HepG2 (cell line): Measurements from ENCODE around the gene C13orf42. TPM values are rescaled to one million over a fixed set of nuclear protein-coding genes. Genes with fewer than 3 reads are reported as not detected.
A peak's percentile ranks its signal among the peaks of the same experiment; 100 is the strongest.

Experiments
- ATAC-seq: fragments of 200-7000 bp; cut with Tn5 transposase; 3 replicates; pipeline ENCODE4 v1.9.1; 2020; ENCODE audit warnings: mild to moderate bottlenecking, moderate library complexity
- BruUV-seq: library from RNA; stranded (reverse); fragments of 400-500 nt; replicated peaks from 2 replicates; lab custom pipeline; 2021; lab: Mats Ljungman, UMichigan
- CTCF ChIA-PET: fragments of 300-600 bp; formaldehyde crosslinking; extraction: SDS; loops from one replicate; lab custom pipeline; 2021; ENCODE audit warnings: low total read pairs, inconsistent platforms, low intra/inter-chr PET ratio; lab: Yijun Ruan, JAX
- POLR2A ChIA-PET: fragments of 350-600 bp; sonication (Branson Sonifier 250); formaldehyde crosslinking; loops from one replicate; lab custom pipeline; 2020; ENCODE audit warnings: antibody characterized with exemption, inconsistent platforms; lab: Yijun Ruan, JAX
- DNase-seq: peaks from one replicate; pipeline ENCODE4 v3.0.0-alpha.2; 2015; ENCODE audit warnings: low spot score
- FAIRE-seq: peaks from 3 replicates; lab custom pipeline; 2011; peaks lifted over from hg19 to GRCh38; lab: Jason Lieb, UNC
- H2AFZ ChIP-seq: one replicate; pipeline ENCODE4 v1.6.1; 2011; ENCODE audit warnings: low read length, inconsistent platforms
- H3K27ac ChIP-seq: fragments of 300-600 bp; 3 replicates; pipeline ENCODE4 v1.8.0; 2011; ENCODE audit warnings: mixed run types, mild to moderate bottlenecking, mixed read lengths, low read length, inconsistent platforms; ENCODE audit not compliant: insufficient read depth; ENCODE audit errors: extremely low read length
- H3K27me3 ChIP-seq, 2 experiments: fragments of 200-600 bp in 1 of 2; 2 replicates in 1 of 2; 3 replicates in 1 of 2; pipeline versions ENCODE4 v1.6.0 to v1.8.0; 2011; ENCODE audit warnings: low read length in 2 of 2, mild to moderate bottlenecking in 2 of 2, moderate library complexity in 2 of 2, inconsistent platforms in 1 of 2; ENCODE audit not compliant: insufficient read depth in 2 of 2, control insufficient read depth in 1 of 2
- H3K36me3 ChIP-seq, 2 experiments: fragments of 200-600 bp in 1 of 2; replicated peaks in 1 of 2; 2 replicates in 1 of 2; 3 replicates in 1 of 2; pipeline versions ENCODE4 v1.5.1 to v1.8.0; 2011; ENCODE audit warnings: low read length in 2 of 2, inconsistent platforms in 1 of 2; ENCODE audit not compliant: insufficient read depth in 2 of 2, control insufficient read depth in 1 of 2
- H3K4me1 ChIP-seq: 2 replicates; pipeline ENCODE4 v1.5.1; 2012; ENCODE audit warnings: low read length, inconsistent platforms; ENCODE audit not compliant: insufficient read depth
- H3K4me2 ChIP-seq: 2 replicates; pipeline ENCODE4 v1.6.0; 2011; ENCODE audit warnings: low read depth, low read length, inconsistent platforms
- H3K4me3 ChIP-seq, 3 experiments: fragments of 200-600 bp in 1 of 3; sonication (generic), shearing (Covaris generic) in 1 of 3; replicated peaks in 1 of 3; 2 replicates each; pipeline ENCODE4 v1.5.1; 2011 to 2016; ENCODE audit warnings: low read length in 3 of 3, inconsistent platforms in 2 of 3, low read depth in 2 of 3, mild to moderate bottlenecking in 2 of 3, control low read depth in 1 of 3, mixed read lengths in 1 of 3; ENCODE audit not compliant: insufficient read depth in 1 of 3
- H3K79me2 ChIP-seq: one replicate; pipeline ENCODE4 v1.6.1; 2011; ENCODE audit warnings: low read length, inconsistent platforms; ENCODE audit not compliant: insufficient read depth
- H3K9ac ChIP-seq: 2 replicates; pipeline ENCODE4 v1.6.0; 2011; ENCODE audit warnings: mild to moderate bottlenecking, low read depth, low read length, inconsistent platforms; ENCODE audit not compliant: insufficient read depth
- H3K9me3 ChIP-seq: 2 replicates; pipeline ENCODE4 v1.5.1; 2012; ENCODE audit warnings: mild to moderate bottlenecking, low read length
- H4K20me1 ChIP-seq: 2 replicates; pipeline ENCODE4 v1.6.0; 2011; ENCODE audit warnings: inconsistent platforms, mild to moderate bottlenecking, low read length, moderate library complexity; ENCODE audit not compliant: insufficient read depth
- AKAP8 ChIP-seq: sonication (generic); formaldehyde crosslinking; IDR thresholded peaks from 2 replicates; pipeline ENCODE4 v1.5.1; 2020; ENCODE audit warnings: mild to moderate bottlenecking, missing genetic modification reagents
- CCDC6 ChIP-seq: sonication (generic); formaldehyde crosslinking; IDR thresholded peaks from 2 replicates; pipeline ENCODE4 v1.8.1; 2022; ENCODE audit warnings: mild to moderate bottlenecking, missing genetic modification reagents, moderate library complexity
- HDAC1 ChIP-seq: sonication (generic); formaldehyde crosslinking; IDR thresholded peaks from 2 replicates; pipeline ENCODE4 v1.5.1; 2020; ENCODE audit warnings: mild to moderate bottlenecking, missing genetic modification reagents
- REPIN1 ChIP-seq: sonication (generic); formaldehyde crosslinking; IDR thresholded peaks from 2 replicates; pipeline ENCODE4 v1.8.0; 2022; ENCODE audit warnings: missing genetic modification reagents, low read depth, mild to moderate bottlenecking, borderline replicate concordance
- SMARCE1 ChIP-seq: fragments of 450-650 bp; IDR thresholded peaks from 2 replicates; pipeline ENCODE4 v1.6.1; 2017; ENCODE audit warnings: borderline replicate concordance
- SMC3 ChIP-seq: IDR thresholded peaks from 2 replicates; pipeline ENCODE4 v1.6.1; 2011; ENCODE audit warnings: low read length, improper control_type of control experiment
- STAG1 ChIP-seq: sonication (generic); formaldehyde crosslinking; IDR thresholded peaks from 2 replicates; pipeline ENCODE4 v1.4.0; 2020; ENCODE audit warnings: missing genetic modification reagents
- TEF ChIP-seq: sonication (generic); formaldehyde crosslinking; IDR thresholded peaks from 2 replicates; pipeline ENCODE4 v1.5.0; 2020; ENCODE audit warnings: missing genetic modification reagents
- ZBTB33 ChIP-seq: sonication (generic); formaldehyde crosslinking; IDR thresholded peaks from 2 replicates; pipeline ENCODE4 v1.4.0; 2020; ENCODE audit warnings: missing genetic modification reagents
- ZBTB42 ChIP-seq: sonication (generic); formaldehyde crosslinking; IDR thresholded peaks from 2 replicates; pipeline ENCODE4 v1.5.0; 2020; ENCODE audit warnings: mild to moderate bottlenecking, missing genetic modification reagents
- ZBTB7A ChIP-seq: sonication (generic); formaldehyde crosslinking; IDR thresholded peaks from 2 replicates; pipeline ENCODE4 v1.8.0; 2022; ENCODE audit warnings: mild to moderate bottlenecking, missing genetic modification reagents
- ZBTB8A ChIP-seq: sonication (generic); formaldehyde crosslinking; IDR thresholded peaks from 2 replicates; pipeline ENCODE4 v1.4.0; 2020; ENCODE audit warnings: mild to moderate bottlenecking, low read depth, missing genetic modification reagents, borderline replicate concordance
- ZNF17 ChIP-seq: sonication (generic); formaldehyde crosslinking; IDR thresholded peaks from 2 replicates; pipeline ENCODE4 v1.5.0; 2020; ENCODE audit warnings: mild to moderate bottlenecking, missing genetic modification reagents
- ZNF24 ChIP-seq: fragments of 450-650 bp; IDR thresholded peaks from 2 replicates; pipeline ENCODE4 v1.6.1; 2017; ENCODE audit warnings: antibody characterized with exemption, mild to moderate bottlenecking
- ZNF263 ChIP-seq: sonication (generic); formaldehyde crosslinking; IDR thresholded peaks from 2 replicates; pipeline ENCODE4 v1.4.0; 2020; ENCODE audit warnings: missing genetic modification reagents
- ZNF576 ChIP-seq: sonication (generic); formaldehyde crosslinking; IDR thresholded peaks from 2 replicates; pipeline ENCODE4 v1.4.0; 2020; ENCODE audit warnings: mild to moderate bottlenecking, missing genetic modification reagents
- ZNF768 ChIP-seq: sonication (generic); formaldehyde crosslinking; IDR thresholded peaks from 2 replicates; pipeline ENCODE4 v1.4.0; 2020; ENCODE audit warnings: missing genetic modification reagents
- WGBS: methylation state at CpG from one replicate; pipeline ENCODE4 v1.1.6; 2017; ENCODE audit warnings: low lambda C conversion rate; 5-methylcytosine and 5-hydroxymethylcytosine counted together
- in situ Hi-C: cut with HindIII; loops from 2 replicates; pipeline ENCODE4 v1.10.0; 2017; ENCODE audit warnings: low pct_unique_long_range_greater_than_20kb; ENCODE audit not compliant: extremely low pct_ligation_motif_present
- intact Hi-C: fragments of 100-400 bp; cut with micrococcal nuclease; formaldehyde crosslinking; loops from one replicate; pipeline ENCODE4 v1.10.0; 2022; ENCODE audit not compliant: unreplicated experiment
- polyA plus RNA-seq, 8 experiments: library from polyadenylated mRNA; depleted of rRNA in 3 of 8; stranded (reverse) in 7 of 8; unstranded in 1 of 8; fragments of >200 nt; fragmentation: Illumina TruSeq in 4 of 8; extraction: Trizol in 4 of 8; gene quantifications; 2 replicates each; pipeline versions ENCODE4 v1.2.1 to v1.2.3, GENCODE V29; 2011 to 2016; ENCODE audit warnings: low read depth in 4 of 8, missing spikeins in 1 of 8, mixed read lengths in 1 of 8; ENCODE audit not compliant: insufficient read depth in 1 of 8
- total RNA-seq, 5 experiments: library from RNA; depleted of rRNA; stranded (reverse); fragments of >200 nt; fragmentation: Illumina TruSeq; extraction: Trizol; gene quantifications; 2 replicates each; pipeline ENCODE4 v1.2.3, GENCODE V29; 2016; ENCODE audit warnings: low read depth in 1 of 5

The C13orf42 gene
- total and polyA plus RNA-seq, 2 of the 13 experiments (the other 11 are each of a cell fraction or from before 2014, with no cell fraction given), result not detected

GRCh38 chr13:51151463-51151862, 40.4 kb upstream of the C13orf42 start:
- no peaks in the 10 kb centered on the region for H3K9me3 ChIP-seq
- H4K20me1 ChIP-seq, result no peaks in the 10 kb centered on the region
- ATAC-seq, result peak; percentile 40; the same call in 2 of the 3 replicates
- intact Hi-C loops (no loop called here), in situ Hi-C loops (loop anchor here (10.0 kb wide), 1 partner anchor 133 kb away; no protein-coding TSS in a partner anchor)
- peak; percentile 80 for TF ChIP-seq ZNF263
- no peak for TF ChIP-seq ZNF768 (CRISPR knock-in tag)
- no peak for TF ChIP-seq HDAC1 (CRISPR knock-in tag)
- H2AFZ ChIP-seq, result no peak overlapping the region
- no peaks in the 10 kb centered on the region for H3K79me2 ChIP-seq
- no peak for FAIRE-seq
- CTCF ChIA-PET, result no interaction called here
- H3K4me2 ChIP-seq, result no peak overlapping the region
- H3K4me3 ChIP-seq, result no peak overlapping the region
- no TSS peak for BruUV-seq
- no peak overlapping the region for H3K9ac ChIP-seq
- DNase-seq, result no peak
- peaks cover 0 to 36% of the 10 kb centered on the region in 2 experiments; a peak in 4 of 5 replicates for H3K27me3 ChIP-seq
- no peaks in the 10 kb centered on the region for H3K36me3 ChIP-seq
- POLR2A ChIA-PET, result no interaction called here
- no peaks in the 10 kb centered on the region for H3K4me1 ChIP-seq
- no peak overlapping the region for H3K27ac ChIP-seq
- WGBS, result 0% methylated on average over 1 of the region's 1 CpG

GRCh38 chr13:51148952-51149573, 38.0 kb upstream of the C13orf42 start:
- H4K20me1 ChIP-seq, result no peaks in the 10 kb centered on the region
- no peaks in the 10 kb centered on the region for H3K9me3 ChIP-seq
- in situ Hi-C loops, result no loop called here
- FAIRE-seq (peak; percentile 30), ATAC-seq (peak; percentile 73), DNase-seq (no peak)
- no peaks in the 10 kb centered on the region for H3K79me2 ChIP-seq
- H3K4me3 ChIP-seq, result no peak overlapping the region
- H3K36me3 ChIP-seq, result no peaks in the 10 kb centered on the region
- 0% methylated on average over 4 of the region's 4 CpGs for WGBS
- no peak overlapping the region for H3K4me2 ChIP-seq
- H3K4me1 ChIP-seq, result no peaks in the 10 kb centered on the region
- intact Hi-C loops, result loop anchor here (1.0 kb wide), 1 partner anchor 137 kb away; no protein-coding TSS in a partner anchor
- ChIA-PET POLR2A (no interaction called here), CTCF (interaction anchor here (1.6 kb wide), 1 partner anchor 137 kb away, joined by 4 read pairs; no protein-coding TSS in a partner anchor)
- no peak overlapping the region for H3K9ac ChIP-seq
- H3K27ac ChIP-seq, result no peak overlapping the region
- H3K27me3 ChIP-seq, result peaks cover 0 to 31% of the 10 kb centered on the region in 2 experiments; a peak in 4 of 5 replicates
- H2AFZ ChIP-seq, result no peak overlapping the region
- BruUV-seq, result no TSS peak
- TF ChIP-seq ZNF24, result no peak
- TF ChIP-seq STAG1 (CRISPR knock-in tag), result peak; percentile 63
- no peak for TF ChIP-seq ZNF576 (CRISPR knock-in tag)
- TF ChIP-seq ZBTB7A (CRISPR knock-in tag), result no peak
- peak; percentile 39; the same call in 1 of the 2 replicates for TF ChIP-seq SMC3
- TF ChIP-seq ZBTB33 (CRISPR knock-in tag), result no peak
- TF ChIP-seq ZNF17 (CRISPR knock-in tag), result no peak
- no peak for TF ChIP-seq ZBTB8A (CRISPR knock-in tag)
- no peak for TF ChIP-seq TEF (CRISPR knock-in tag)
- no peak for TF ChIP-seq SMARCE1
- TF ChIP-seq CCDC6 (CRISPR knock-in tag), result no peak
- TF ChIP-seq REPIN1 (CRISPR knock-in tag), result no peak
- no peak for TF ChIP-seq AKAP8 (CRISPR knock-in tag)
- TF ChIP-seq ZBTB42 (CRISPR knock-in tag), result no peak
